Activated CD4-positive, alpha-beta T cell treated with anti-CD3 and anti-CD28 coated beads, Interleukin-2, amount 10 ng/mL, durations not matched to agents 24 days and 14 days (primary cell): ENCODE data around the gene SKIC3. TPM values are rescaled to one million over a fixed set of nuclear protein-coding genes. Genes with fewer than 3 reads are reported as not detected.

ENCODE experiments used
- DNase-seq: peaks from one replicate; pipeline ENCODE4 v3.0.0; 2022
- H3K27ac Mint-ChIP-seq: one replicate; pipeline ENCODE4 v1.8.0; 2022; ENCODE audit warnings: mild to moderate bottlenecking, mixed read lengths
- H3K27me3 Mint-ChIP-seq: one replicate; pipeline ENCODE4 v1.8.0; 2022; ENCODE audit warnings: mixed read lengths
- H3K36me3 Mint-ChIP-seq: one replicate; pipeline ENCODE4 v1.8.0; 2022; ENCODE audit warnings: low read depth, mild to moderate bottlenecking, mixed read lengths
- H3K4me1 Mint-ChIP-seq: one replicate; pipeline ENCODE4 v1.8.0; 2021; ENCODE audit warnings: mixed read lengths
- H3K4me3 Mint-ChIP-seq: one replicate; pipeline ENCODE4 v1.8.0; 2022; ENCODE audit warnings: mild to moderate bottlenecking, moderate library complexity, mixed read lengths
- H3K9me3 Mint-ChIP-seq: one replicate; pipeline ENCODE4 v1.8.0; 2021; ENCODE audit warnings: mixed read lengths
- intact Hi-C: fragments of 100-400 bp; cut with micrococcal nuclease; formaldehyde crosslinking; loops from one replicate; pipeline ENCODE4 v1.15.1; 2023
- total RNA-seq: library from RNA; stranded (reverse); gene quantifications from 2 replicates; pipeline ENCODE4 v1.2.3, GENCODE V29; 2022

The SKIC3 gene
- total RNA-seq, result 61.2 and 69.5 TPM in 2 replicates

DNA sequence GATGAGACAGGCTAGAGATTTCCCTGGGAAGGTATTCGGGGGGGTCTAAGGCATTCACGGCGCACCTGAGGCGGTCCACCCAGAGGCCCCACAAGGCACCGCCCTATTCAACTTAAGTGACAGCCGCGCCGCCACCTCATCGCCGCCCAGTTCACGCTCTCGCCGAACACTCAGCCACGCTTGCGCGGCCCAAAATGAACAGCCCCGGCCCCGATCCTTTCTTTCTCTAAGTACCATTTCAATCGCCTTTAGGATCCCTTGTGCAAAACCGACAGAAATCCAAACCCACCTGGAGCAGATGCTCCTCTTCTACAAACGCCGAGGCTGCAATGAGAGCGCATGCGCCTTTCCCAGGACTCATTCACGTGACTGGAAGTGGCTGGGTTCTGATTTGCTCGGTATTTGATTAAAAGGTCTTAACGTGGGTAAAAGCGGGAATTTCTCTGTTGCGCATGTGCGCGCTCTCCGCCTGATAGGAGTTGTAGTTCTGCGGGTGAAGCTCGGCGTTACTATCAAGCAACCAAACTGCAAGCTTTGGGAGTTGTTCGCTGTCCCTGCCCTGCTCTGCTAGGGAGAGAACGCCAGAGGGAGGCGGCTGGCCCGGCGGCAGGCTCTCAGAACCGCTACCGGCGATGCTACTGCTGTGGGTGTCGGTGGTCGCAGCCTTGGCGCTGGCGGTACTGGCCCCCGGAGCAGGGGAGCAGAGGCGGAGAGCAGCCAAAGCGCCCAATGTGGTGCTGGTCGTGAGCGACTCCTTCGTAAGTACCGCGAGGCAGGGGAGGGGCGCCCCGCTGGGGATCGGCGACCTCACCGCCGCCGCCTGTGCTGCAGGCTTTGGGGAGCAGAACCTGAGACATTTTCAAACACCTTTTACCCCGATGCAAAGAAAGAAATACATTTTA is at the start of gene SKIC3, which contains the start of gene ARSK:
TSS of gene SKIC3 (minus strand) at position 331 of the 902 bp plus-strand sequence. CDS start 7,827 bp downstream, outside the sequence.
TSS of gene ARSK (plus strand) at position 455 of the 902 bp plus-strand sequence. CDS start at position 633, 178 bp downstream.
- peak within 1 kb of the TSS; percentile 96 for H3K4me3 Mint-ChIP-seq
- peak within 1 kb of the TSS; percentile 94 for H3K27ac Mint-ChIP-seq
- intact Hi-C loops, result loop anchor here (1.0 to 10.0 kb wide), 6 partner anchors 36 to 1380 kb away; partner anchors contain the start of gene GLRX
- peaks cover 21% of the 10 kb centered on the region for H3K36me3 Mint-ChIP-seq
- H3K4me1 Mint-ChIP-seq, result peaks cover 40% of the 10 kb centered on the region
- no peaks in the 10 kb centered on the region for H3K27me3 Mint-ChIP-seq
- H3K9me3 Mint-ChIP-seq, result no peaks in the 10 kb centered on the region
- DNase-seq, result peak; percentile 97

DNA sequence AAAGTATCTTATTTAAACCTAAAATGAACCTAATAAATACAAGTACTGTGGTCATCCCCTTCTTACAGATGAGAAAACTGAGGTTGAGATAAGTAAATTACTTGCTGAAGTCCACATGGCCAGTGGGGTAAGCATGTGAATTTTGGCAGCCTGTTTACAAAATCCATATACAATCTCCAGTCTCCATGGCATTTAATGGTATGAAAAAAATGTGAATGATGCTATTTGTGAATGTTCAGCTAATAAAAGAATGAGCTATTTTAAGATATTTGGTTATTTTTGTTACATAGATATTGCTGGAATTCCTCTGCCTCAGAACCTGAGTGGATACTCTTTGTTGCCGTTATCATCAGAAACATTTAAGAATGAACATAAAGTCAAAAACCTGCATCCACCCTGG is 45.8 kb upstream of the SKIC3 start:
- intact Hi-C loops, result no loop called here
- no peak overlapping the region for H3K4me3 Mint-ChIP-seq
- no peaks in the 10 kb centered on the region for H3K9me3 Mint-ChIP-seq
- H3K27me3 Mint-ChIP-seq, result no peaks in the 10 kb centered on the region
- H3K36me3 Mint-ChIP-seq, result peaks cover 13% of the 10 kb centered on the region
- H3K27ac Mint-ChIP-seq, result no peak overlapping the region
- H3K4me1 Mint-ChIP-seq, result no peaks in the 10 kb centered on the region
- DNase-seq, result no peak

DNA sequence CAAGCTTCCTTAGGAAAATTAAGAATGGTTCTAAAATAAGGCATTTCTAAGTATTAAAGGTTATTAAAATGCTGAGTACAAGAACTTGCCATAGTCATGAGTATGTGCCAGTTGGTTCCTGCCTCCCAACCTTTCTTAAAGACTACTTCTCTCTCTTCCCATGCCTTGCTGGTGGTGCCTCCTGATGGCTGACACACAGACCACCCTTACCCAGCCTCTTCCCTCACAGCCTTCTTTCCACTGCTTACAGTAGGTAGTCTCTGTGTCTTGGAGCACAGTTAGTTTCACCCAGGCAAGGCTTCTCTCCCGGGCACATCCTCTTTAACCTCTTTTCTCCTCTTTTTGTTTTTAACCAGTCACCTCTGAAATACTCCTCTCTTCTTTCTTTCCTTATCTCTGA is 44.5 kb upstream of the SKIC3 start:
- Mint-ChIP-seq H3K9me3 (no peaks in the 10 kb centered on the region), H3K27me3 (no peaks in the 10 kb centered on the region), H3K4me3 (no peak overlapping the region)

DNA sequence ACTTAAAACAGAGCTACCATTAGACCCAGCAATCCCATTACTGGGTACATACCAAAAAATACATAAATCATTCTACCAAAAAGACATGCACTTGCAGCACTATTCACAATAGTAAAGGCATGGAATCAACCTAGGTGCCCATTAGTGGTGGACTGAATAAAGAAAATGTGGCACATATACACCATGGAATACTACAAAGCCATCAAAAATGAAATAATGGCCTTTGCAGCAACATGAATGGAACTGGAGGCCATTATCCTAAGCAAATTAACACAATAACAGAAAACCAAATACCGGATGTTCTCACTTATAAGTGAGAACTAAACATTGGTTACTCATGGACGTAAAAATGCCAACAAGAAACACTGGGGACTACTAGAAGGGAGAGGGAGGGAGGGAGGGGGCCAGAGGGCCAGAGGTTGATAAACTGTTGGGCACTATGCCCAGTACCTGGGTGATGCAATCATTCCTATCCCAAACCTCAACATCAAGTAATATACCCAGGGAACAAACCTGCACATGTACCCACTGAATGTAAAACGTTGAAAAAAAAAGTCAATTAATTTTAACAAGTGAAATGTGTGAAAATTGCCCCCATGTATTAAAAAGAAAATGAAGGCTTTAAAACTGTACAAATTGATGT is 40.6 kb upstream of the SKIC3 start:
- Mint-ChIP-seq H3K9me3 (no peaks in the 10 kb centered on the region), H3K36me3 (no peaks in the 10 kb centered on the region), H3K27me3 (no peaks in the 10 kb centered on the region), H3K4me3 (no peak overlapping the region), H3K27ac (no peak overlapping the region), H3K4me1 (peaks cover 17% of the 10 kb centered on the region)
- intact Hi-C loops, result no loop called here
- DNase-seq, result no peak

More for the DNA sequence above, 44.5 kb upstream of the SKIC3 start:
- no peak for DNase-seq
- H3K36me3 Mint-ChIP-seq, result peaks cover 11% of the 10 kb centered on the region
- H3K27ac Mint-ChIP-seq, result no peak overlapping the region
- intact Hi-C loops, result no loop called here
- no peaks in the 10 kb centered on the region for H3K4me1 Mint-ChIP-seq

DNA sequence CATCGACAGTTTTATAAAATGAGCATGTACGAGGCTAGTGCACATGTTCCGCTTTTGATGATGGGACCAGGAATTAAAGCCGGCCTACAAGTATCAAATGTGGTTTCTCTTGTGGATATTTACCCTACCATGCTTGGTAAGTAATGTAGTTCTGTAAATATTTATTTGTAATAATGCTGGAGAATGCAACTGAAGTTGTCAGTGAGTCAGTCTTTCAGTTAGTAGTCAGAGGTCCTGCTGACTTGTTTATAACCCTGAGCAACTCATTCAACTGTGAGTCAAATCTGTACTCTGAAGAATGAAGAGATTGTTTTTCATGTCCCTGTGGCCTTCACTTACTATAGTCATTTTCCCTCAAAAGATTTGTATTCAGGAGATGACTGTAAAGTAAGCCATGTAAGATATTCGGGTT is 36.7 kb upstream of the SKIC3 start:
- H3K4me3 Mint-ChIP-seq, result no peak overlapping the region
- no peaks in the 10 kb centered on the region for H3K27me3 Mint-ChIP-seq
- no peaks in the 10 kb centered on the region for H3K36me3 Mint-ChIP-seq
- no peak for DNase-seq
- H3K4me1 Mint-ChIP-seq, result peaks cover 20% of the 10 kb centered on the region
- intact Hi-C loops, result loop anchor here (1.0 kb wide), 5 partner anchors 24 to 946 kb away; partner anchors contain the start of genes ARSK and RFESD
- peak overlapping the region; percentile 39 for H3K27ac Mint-ChIP-seq
- H3K9me3 Mint-ChIP-seq, result no peaks in the 10 kb centered on the region

DNA sequence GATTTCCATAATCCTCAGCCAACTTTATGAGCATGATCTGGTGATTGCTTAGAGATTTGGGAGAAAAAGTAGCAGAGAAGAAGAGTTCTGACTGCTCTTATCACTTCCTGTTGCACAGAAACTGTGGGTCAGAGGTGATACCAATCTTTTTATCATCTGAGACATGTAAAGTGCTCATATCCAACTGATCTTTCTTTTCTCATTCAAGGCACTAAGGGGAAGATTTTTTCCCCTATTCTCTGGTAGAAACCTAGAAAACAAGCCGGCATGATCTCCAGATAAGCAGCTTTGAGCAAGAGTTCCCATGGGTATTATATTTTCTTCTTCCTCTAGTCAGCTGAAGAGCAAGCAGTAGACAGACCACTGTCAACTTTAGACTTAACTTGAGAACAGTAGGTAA is 36.1 kb upstream of the SKIC3 start:
- Mint-ChIP-seq H3K4me3 (no peak overlapping the region), H3K9me3 (no peaks in the 10 kb centered on the region), H3K27ac (peak overlapping the region; percentile 78), H3K27me3 (no peaks in the 10 kb centered on the region), H3K36me3 (no peaks in the 10 kb centered on the region), H3K4me1 (peaks cover 20% of the 10 kb centered on the region)
- intact Hi-C loops, result loop anchor here (1.0 kb wide), 5 partner anchors 24 to 946 kb away; partner anchors contain the start of genes ARSK and RFESD
- peak; percentile 51 for DNase-seq

DNA sequence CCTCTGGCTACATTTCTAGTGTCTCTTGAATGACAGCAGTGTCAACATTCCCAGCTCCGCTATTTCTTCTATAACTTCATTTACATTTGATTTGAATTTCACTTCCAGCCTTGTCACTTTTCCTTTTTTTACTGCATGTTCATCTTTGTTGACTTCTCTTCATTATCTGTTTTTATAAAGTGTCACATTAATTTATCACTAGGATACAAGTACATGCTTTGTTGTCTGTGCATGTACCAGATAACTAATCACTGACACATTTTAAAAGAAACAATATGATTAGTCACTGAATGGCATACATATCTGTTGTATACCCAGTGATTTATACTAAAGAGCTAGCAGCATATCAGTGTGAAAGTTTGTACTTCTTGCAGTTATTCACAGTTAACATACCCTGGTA is 29.2 kb upstream of the SKIC3 start:
- no peak overlapping the region for H3K27ac Mint-ChIP-seq
- no peak overlapping the region for H3K4me3 Mint-ChIP-seq

DNA sequence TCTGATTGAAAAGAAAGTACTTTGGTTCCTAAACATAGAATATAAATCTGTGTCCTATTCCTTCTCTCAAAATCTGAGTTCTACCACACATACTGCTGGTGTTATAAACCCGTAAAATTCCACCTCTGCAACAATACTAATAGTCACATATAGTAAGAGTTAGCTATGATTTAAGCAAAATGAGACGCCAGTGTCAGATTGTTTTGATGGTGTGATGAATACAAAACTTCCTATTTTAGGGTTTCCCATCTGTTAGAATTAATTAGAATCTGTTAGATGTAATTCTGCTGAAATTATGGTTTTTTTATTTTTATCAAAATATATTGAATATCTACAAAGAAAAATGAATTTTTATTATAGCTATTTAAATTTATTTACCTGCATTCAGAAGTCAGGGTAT is 26.8 kb upstream of the SKIC3 start:
- H3K9me3 Mint-ChIP-seq, result no peaks in the 10 kb centered on the region
- peaks cover 7% of the 10 kb centered on the region for H3K36me3 Mint-ChIP-seq
- no peak for DNase-seq
- intact Hi-C loops, result no loop called here
- H3K4me1 Mint-ChIP-seq, result no peaks in the 10 kb centered on the region
- no peak overlapping the region for H3K27ac Mint-ChIP-seq
- no peak overlapping the region for H3K4me3 Mint-ChIP-seq
- no peaks in the 10 kb centered on the region for H3K27me3 Mint-ChIP-seq

More for the DNA sequence above, 29.2 kb upstream of the SKIC3 start:
- Mint-ChIP-seq H3K9me3 (no peaks in the 10 kb centered on the region), H3K27me3 (no peaks in the 10 kb centered on the region), H3K36me3 (peaks cover 5% of the 10 kb centered on the region), H3K4me1 (no peaks in the 10 kb centered on the region)
- intact Hi-C loops, result no loop called here
- DNase-seq, result no peak

DNA sequence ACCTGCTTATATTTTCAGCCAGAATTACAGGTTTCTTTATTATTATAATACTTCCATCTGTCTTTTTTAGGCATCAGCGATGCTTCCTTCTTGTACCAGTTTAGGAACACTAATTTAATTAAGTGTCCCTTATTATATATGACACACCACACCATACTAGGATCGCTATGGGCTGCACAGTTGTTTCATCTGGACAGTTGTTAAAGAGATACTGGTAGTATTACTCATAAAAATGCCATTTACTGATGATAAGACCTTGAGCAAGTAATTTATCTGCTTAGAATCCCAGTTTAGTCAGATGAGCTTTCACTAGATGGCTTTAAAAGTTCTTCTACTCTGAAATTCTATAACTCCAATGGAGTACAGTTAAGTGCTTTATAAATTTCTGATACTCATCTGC is 17.2 kb upstream of the SKIC3 start:
- intact Hi-C loops, result no loop called here
- Mint-ChIP-seq H3K4me1 (no peaks in the 10 kb centered on the region), H3K27me3 (no peaks in the 10 kb centered on the region), H3K27ac (no peak overlapping the region), H3K4me3 (no peak overlapping the region), H3K36me3 (peaks cover 8% of the 10 kb centered on the region), H3K9me3 (no peaks in the 10 kb centered on the region)
- no peak for DNase-seq

DNA sequence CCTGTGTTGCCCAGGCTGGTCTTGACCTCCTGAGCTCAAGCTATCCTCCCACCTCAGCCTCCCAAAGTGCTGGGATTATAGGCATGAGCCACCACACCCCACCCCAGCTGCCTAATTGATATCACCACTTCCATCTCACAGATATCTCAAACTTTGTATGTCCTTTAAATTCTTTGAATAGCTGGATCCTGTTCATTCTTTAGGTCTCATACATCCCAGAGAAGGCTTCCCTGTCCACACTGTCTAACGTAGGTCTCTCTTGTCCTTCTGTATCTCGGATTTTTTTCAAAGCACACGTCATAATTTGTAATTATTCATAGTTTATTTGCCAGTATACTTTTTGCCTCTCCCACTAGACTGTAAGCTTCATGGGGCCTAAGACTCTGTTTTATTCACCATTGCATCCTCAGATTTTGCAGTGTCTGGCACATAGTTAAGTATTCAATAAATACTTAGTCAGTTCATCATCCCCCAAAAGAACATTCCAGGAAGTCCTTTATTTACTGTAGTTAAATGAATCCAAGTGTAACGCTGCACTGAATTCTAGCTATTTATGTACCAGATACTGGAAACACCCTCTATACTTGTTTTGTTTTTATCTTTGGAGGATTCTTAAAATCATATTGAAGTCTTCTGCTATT is 10.6 kb upstream of the SKIC3 start:
- Mint-ChIP-seq H3K27ac (no peak overlapping the region), H3K36me3 (peaks cover 5% of the 10 kb centered on the region), H3K4me1 (no peaks in the 10 kb centered on the region), H3K4me3 (no peak overlapping the region), H3K27me3 (no peaks in the 10 kb centered on the region), H3K9me3 (peaks cover 4% of the 10 kb centered on the region)
- no peak for DNase-seq
- intact Hi-C loops, result no loop called here

DNA sequence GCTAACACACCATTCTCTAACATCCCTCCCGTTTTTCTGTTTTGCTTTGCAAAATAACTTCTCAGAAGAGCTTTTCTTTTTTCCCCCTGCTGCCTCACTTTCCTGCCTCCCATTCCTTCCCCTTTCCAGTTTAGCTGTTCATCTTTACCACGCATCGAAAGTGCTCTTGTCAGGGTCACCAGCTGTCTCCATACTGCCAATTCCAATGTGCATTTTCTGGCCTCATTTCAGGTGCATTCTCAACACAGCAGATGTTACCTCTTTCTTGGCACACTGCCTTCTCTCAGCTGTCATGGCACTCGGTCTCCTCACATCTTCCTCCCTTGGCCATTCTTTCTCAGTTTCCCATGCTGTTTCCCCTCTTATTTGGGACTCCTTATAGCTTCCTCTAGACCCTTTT is 9.7 kb upstream of the SKIC3 start:
- no peak for DNase-seq
- Mint-ChIP-seq H3K27ac (no peak overlapping the region), H3K4me1 (no peaks in the 10 kb centered on the region), H3K4me3 (no peak overlapping the region), H3K27me3 (no peaks in the 10 kb centered on the region), H3K36me3 (peaks cover 5% of the 10 kb centered on the region), H3K9me3 (peaks cover 4% of the 10 kb centered on the region)
- intact Hi-C loops, result no loop called here

DNA sequence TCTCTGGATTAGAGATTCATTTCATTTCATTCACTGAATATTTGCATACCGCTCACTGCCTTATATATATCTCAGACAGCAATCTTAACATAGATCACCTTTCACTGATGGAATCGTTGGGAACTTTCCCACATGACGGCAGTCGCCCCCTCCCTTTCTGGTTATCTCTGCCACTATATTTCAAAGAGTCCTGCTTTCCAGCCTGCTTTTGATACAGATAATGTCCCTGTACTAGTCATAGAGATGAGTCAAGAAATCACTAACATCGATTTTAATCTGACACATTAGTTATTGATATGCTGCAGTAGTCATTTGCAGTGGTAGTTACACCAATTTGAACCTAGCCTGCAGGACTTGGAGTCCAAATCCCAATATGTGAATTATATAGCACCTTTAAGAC is 8.6 kb upstream of the SKIC3 start:
- DNase-seq, result no peak
- intact Hi-C loops, result no loop called here
- H3K27me3 Mint-ChIP-seq, result no peaks in the 10 kb centered on the region
- no peak overlapping the region for H3K4me3 Mint-ChIP-seq
- no peaks in the 10 kb centered on the region for H3K4me1 Mint-ChIP-seq
- peaks cover 4% of the 10 kb centered on the region for H3K9me3 Mint-ChIP-seq
- H3K27ac Mint-ChIP-seq, result no peak overlapping the region
- peaks cover 5% of the 10 kb centered on the region for H3K36me3 Mint-ChIP-seq

DNA sequence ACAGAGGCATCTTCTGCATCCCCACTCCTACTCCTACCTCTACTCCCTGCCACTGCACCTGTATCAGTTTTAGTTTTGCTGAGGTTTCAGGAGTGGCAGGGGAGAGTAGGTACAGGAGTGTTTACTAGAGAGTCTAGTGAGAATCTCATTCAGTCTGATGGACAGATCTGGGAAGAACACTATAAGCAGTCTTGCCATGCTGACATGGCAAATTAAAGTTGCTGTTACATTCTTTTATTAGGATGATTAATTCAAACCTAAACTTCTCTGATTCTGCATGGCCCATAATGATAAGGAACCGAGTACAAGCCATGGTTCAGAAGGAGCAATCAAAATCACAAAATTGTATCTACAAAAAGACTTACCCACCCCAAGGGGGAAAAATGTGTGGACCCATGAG is 7.5 kb upstream of the SKIC3 start:
- H3K36me3 Mint-ChIP-seq, result peaks cover 1% of the 10 kb centered on the region
- H3K27ac Mint-ChIP-seq, result no peak overlapping the region
- peaks cover 4% of the 10 kb centered on the region for H3K9me3 Mint-ChIP-seq
- H3K27me3 Mint-ChIP-seq, result no peaks in the 10 kb centered on the region
- H3K4me3 Mint-ChIP-seq, result no peak overlapping the region
- no peaks in the 10 kb centered on the region for H3K4me1 Mint-ChIP-seq
- DNase-seq, result no peak
- intact Hi-C loops, result no loop called here
